ENCODE data around the gene CACNA1I. TPM values are rescaled to one million over a fixed set of nuclear protein-coding genes. Genes with fewer than 3 reads are reported as not detected.

Gene CACNA1I
- total and polyA plus RNA-seq, 2 experiments from 2014 or later: 0.17 to 0.21 TPM

DNA sequence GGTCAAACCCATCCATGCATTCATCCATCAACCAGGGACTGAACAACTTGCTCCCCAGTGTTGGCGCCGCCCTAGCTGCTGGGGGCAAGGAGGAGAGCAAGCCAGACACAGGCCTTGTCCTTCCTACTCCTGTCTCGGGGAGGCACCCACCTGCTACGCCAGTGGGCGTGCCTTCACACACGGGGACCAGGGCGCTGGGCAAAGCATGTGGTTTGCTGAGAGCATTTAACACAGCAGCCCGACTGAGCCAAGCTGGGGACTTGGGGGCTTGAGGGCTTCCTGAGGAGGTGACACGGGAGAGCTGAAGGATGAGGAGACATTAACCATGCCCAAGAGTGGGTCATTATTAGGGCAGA is 30.6 kb downstream of the CACNA1I start:
- Histone ChIP-seq H3K36me3 (replicated peaks; ENCODE audit: insufficient read depth, low read depth) (no peaks in the 10 kb centered on the region), H3K27ac (no peak overlapping the region), H3K4me3 (no peak overlapping the region), H3K4me2 (no peak overlapping the region), H3K4me1 (ENCODE audit: insufficient read depth) (no peaks in the 10 kb centered on the region), H3K9me2 (replicated peaks; ENCODE audit: insufficient read depth) (no peaks in the 10 kb centered on the region), H2AFZ (no peak overlapping the region), H3K9me3 (ENCODE audit: low read depth) (peaks cover 2% of the 10 kb centered on the region), H4K20me1 (ENCODE audit: insufficient read depth, poor library complexity, severe bottlenecking) (no peaks in the 10 kb centered on the region), H3K79me2 (no peaks in the 10 kb centered on the region), H3K27me3 (peaks cover 9% of the 10 kb centered on the region)
- TF ChIP-seq EZH2phosphoT487 (IDR thresholded peaks at IDR 0.05; ENCODE audit: low read depth, severe bottlenecking, unreplicated experiment): no peak
- no peak for DNase-seq (ENCODE audit: low spot score)
- 77% methylated on average over 9 of the region's 9 CpGs for WGBS (ENCODE audit: low lambda C conversion rate, missing lambda C conversion rate)

DNA sequence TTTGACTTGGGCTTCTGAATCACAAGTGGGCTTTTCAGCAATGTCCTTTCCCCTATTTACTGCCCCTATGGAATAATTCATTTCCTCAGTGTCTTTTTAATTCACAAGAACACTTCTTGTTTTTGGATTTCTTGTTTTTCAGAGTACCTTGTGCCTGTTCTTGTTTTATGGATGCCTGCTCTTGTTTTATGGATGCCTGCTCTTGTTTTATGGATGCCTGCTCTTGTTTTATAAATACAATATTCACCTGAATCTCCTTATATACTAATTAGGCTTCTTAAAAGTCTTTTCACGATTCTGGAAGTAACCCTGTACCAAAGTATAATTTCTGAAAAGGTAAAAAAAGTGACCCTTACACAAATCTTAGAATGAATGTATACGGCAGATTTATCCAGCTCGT is 32.8 kb downstream of the CACNA1I start:
- Histone ChIP-seq H3K27me3 (peaks cover 4% of the 10 kb centered on the region), H3K4me1 (ENCODE audit: insufficient read depth) (no peaks in the 10 kb centered on the region), H3K4me3 (no peak overlapping the region), H3K9me3 (ENCODE audit: low read depth) (peaks cover 2% of the 10 kb centered on the region), H3K9me2 (replicated peaks; ENCODE audit: insufficient read depth) (no peaks in the 10 kb centered on the region), H3K79me2 (no peaks in the 10 kb centered on the region), H4K20me1 (ENCODE audit: insufficient read depth, poor library complexity, severe bottlenecking) (no peaks in the 10 kb centered on the region), H3K27ac (no peak overlapping the region), H3K36me3 (replicated peaks; ENCODE audit: insufficient read depth, low read depth) (no peaks in the 10 kb centered on the region), H3K4me2 (no peak overlapping the region), H2AFZ (no peak overlapping the region)
- 61% methylated on average over 3 of the region's 3 CpGs for WGBS (ENCODE audit: low lambda C conversion rate, missing lambda C conversion rate)
- no peak for DNase-seq (ENCODE audit: low spot score)
- TF ChIP-seq EZH2 (IDR thresholded peaks at IDR 0.05; ENCODE audit: borderline replicate concordance) (no peak), EZH2phosphoT487 (IDR thresholded peaks at IDR 0.05; ENCODE audit: low read depth, severe bottlenecking, unreplicated experiment) (no peak)
- TF ChIP-seq, protein P1, sequence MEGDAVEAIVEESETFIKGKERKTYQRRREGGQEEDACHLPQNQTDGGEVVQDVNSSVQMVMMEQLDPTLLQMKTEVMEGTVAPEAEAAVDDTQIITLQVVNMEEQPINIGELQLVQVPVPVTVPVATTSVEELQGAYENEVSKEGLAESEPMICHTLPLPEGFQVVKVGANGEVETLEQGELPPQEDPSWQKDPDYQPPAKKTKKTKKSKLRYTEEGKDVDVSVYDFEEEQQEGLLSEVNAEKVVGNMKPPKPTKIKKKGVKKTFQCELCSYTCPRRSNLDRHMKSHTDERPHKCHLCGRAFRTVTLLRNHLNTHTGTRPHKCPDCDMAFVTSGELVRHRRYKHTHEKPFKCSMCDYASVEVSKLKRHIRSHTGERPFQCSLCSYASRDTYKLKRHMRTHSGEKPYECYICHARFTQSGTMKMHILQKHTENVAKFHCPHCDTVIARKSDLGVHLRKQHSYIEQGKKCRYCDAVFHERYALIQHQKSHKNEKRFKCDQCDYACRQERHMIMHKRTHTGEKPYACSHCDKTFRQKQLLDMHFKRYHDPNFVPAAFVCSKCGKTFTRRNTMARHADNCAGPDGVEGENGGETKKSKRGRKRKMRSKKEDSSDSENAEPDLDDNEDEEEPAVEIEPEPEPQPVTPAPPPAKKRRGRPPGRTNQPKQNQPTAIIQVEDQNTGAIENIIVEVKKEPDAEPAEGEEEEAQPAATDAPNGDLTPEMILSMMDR (IDR thresholded peaks at IDR 0.05; ENCODE audit: poor library complexity): no peak

DNA sequence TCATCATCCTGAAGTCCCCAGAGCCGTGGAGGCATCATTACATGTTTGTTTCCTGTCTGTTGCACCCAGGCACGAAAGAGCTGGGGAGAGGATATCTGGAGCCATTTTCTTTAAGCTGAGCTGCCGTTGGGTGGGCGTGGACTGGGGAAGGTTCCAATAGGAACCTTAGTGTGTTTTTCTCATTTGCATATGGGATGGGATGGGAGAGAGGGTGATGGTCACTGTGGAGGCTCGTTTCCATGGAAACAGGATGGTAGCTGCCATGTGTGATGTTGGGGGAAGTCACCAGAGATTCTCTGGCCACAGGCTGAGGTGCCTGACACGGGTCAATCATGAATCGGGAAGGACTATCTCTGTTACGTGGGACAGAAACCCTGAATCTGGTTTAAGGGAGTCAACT is 39.7 kb downstream of the CACNA1I start:
- TF ChIP-seq EZH2 (IDR thresholded peaks at IDR 0.05; ENCODE audit: borderline replicate concordance): no peak
- TF ChIP-seq, protein P1 (IDR thresholded peaks at IDR 0.05; ENCODE audit: poor library complexity): no peak
- no peak for TF ChIP-seq EZH2phosphoT487 (IDR thresholded peaks at IDR 0.05; ENCODE audit: low read depth, severe bottlenecking, unreplicated experiment)
- H3K36me3 ChIP-seq (replicated peaks; ENCODE audit: insufficient read depth, low read depth): no peaks in the 10 kb centered on the region
- no peak overlapping the region for H3K4me3 ChIP-seq
- no peaks in the 10 kb centered on the region for H3K79me2 ChIP-seq
- H3K4me2 ChIP-seq: no peak overlapping the region
- H3K9me3 ChIP-seq (ENCODE audit: low read depth): no peaks in the 10 kb centered on the region
- no peaks in the 10 kb centered on the region for H3K4me1 ChIP-seq (ENCODE audit: insufficient read depth)
- no peaks in the 10 kb centered on the region for H4K20me1 ChIP-seq (ENCODE audit: insufficient read depth, poor library complexity, severe bottlenecking)
- H3K9me2 ChIP-seq (replicated peaks; ENCODE audit: insufficient read depth): no peaks in the 10 kb centered on the region
- 74% methylated on average over 8 of the region's 8 CpGs for WGBS (ENCODE audit: low lambda C conversion rate, missing lambda C conversion rate)
- H2AFZ ChIP-seq: no peak overlapping the region
- DNase-seq (ENCODE audit: low spot score): no peak
- H3K27me3 ChIP-seq: no peaks in the 10 kb centered on the region
- H3K27ac ChIP-seq: no peak overlapping the region

DNA sequence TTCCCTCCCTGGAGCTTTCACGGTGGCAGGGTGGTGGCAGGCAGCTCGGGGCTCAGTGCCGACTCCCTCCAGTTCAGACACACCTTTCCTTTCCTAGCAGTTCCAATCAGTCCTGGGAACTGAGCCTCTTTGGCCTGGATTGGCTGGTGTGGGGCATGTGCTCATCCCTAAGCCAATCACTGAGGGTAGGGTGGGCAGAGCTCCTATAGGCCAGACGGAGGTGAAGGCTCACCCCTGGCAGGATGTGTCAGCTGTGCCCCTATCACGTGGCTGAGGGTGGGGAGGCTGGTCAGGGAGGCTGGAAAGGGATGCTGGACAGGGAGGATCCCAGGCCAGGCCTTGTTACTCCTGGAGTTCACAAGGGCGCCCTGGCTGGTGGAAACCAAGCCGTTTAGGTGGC is 40.2 kb downstream of the CACNA1I start:
- WGBS (ENCODE audit: low lambda C conversion rate, missing lambda C conversion rate): 84% methylated on average over 6 of the region's 7 CpGs
- no peaks in the 10 kb centered on the region for H3K79me2 ChIP-seq
- TF ChIP-seq EZH2phosphoT487 (IDR thresholded peaks at IDR 0.05; ENCODE audit: low read depth, severe bottlenecking, unreplicated experiment) (no peak), EZH2 (IDR thresholded peaks at IDR 0.05; ENCODE audit: borderline replicate concordance) (no peak)
- TF ChIP-seq, protein P1 (IDR thresholded peaks at IDR 0.05; ENCODE audit: poor library complexity): no peak

More for the DNA sequence above, 40.2 kb downstream of the CACNA1I start:
- H3K36me3 ChIP-seq (replicated peaks; ENCODE audit: insufficient read depth, low read depth): no peaks in the 10 kb centered on the region
- H3K27me3 ChIP-seq: no peaks in the 10 kb centered on the region
- no peak overlapping the region for H2AFZ ChIP-seq
- H3K9me3 ChIP-seq (ENCODE audit: low read depth): no peaks in the 10 kb centered on the region
- no peak for DNase-seq (ENCODE audit: low spot score)
- H4K20me1 ChIP-seq (ENCODE audit: insufficient read depth, poor library complexity, severe bottlenecking): no peaks in the 10 kb centered on the region
- H3K4me3 ChIP-seq: no peak overlapping the region
- H3K27ac ChIP-seq: no peak overlapping the region
- no peaks in the 10 kb centered on the region for H3K4me1 ChIP-seq (ENCODE audit: insufficient read depth)
- H3K4me2 ChIP-seq: no peak overlapping the region
- H3K9me2 ChIP-seq (replicated peaks; ENCODE audit: insufficient read depth): no peaks in the 10 kb centered on the region
